Fibroblast of mammary gland (primary cell): ENCODE results near the gene GHDC.
"Not testable (repeated sequence)": the region's sequence is repeated elsewhere in the genome, so short reads cannot be mapped to it uniquely, and the experiment has no call there.

Experiments
- DNase-seq: peaks from one replicate; pipeline ENCODE4 v3.0.0-alpha.2; 2010; ENCODE audit warnings: low read depth
- H3K4me3 ChIP-seq: 2 replicates; pipeline ENCODE4 v1.5.1; 2011; ENCODE audit warnings: low read depth, mild to moderate bottlenecking, low read length, moderate library complexity; ENCODE audit not compliant: control insufficient read depth
- TF ChIP-seq, protein P1 (sequence below): conservative IDR thresholded peaks from 2 replicates; pipeline ENCODE4 v1.5.1; 2011; ENCODE audit warnings: low read depth, low read length, inconsistent platforms; ENCODE audit not compliant: control insufficient read depth, insufficient read depth

Gene GHDC

GRCh38 chr17:42214156-42214555 lies 19.9 kb upstream of the GHDC start:
- DNase-seq: no peak
- TF ChIP-seq, protein P1, sequence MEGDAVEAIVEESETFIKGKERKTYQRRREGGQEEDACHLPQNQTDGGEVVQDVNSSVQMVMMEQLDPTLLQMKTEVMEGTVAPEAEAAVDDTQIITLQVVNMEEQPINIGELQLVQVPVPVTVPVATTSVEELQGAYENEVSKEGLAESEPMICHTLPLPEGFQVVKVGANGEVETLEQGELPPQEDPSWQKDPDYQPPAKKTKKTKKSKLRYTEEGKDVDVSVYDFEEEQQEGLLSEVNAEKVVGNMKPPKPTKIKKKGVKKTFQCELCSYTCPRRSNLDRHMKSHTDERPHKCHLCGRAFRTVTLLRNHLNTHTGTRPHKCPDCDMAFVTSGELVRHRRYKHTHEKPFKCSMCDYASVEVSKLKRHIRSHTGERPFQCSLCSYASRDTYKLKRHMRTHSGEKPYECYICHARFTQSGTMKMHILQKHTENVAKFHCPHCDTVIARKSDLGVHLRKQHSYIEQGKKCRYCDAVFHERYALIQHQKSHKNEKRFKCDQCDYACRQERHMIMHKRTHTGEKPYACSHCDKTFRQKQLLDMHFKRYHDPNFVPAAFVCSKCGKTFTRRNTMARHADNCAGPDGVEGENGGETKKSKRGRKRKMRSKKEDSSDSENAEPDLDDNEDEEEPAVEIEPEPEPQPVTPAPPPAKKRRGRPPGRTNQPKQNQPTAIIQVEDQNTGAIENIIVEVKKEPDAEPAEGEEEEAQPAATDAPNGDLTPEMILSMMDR: no peak

DNA sequence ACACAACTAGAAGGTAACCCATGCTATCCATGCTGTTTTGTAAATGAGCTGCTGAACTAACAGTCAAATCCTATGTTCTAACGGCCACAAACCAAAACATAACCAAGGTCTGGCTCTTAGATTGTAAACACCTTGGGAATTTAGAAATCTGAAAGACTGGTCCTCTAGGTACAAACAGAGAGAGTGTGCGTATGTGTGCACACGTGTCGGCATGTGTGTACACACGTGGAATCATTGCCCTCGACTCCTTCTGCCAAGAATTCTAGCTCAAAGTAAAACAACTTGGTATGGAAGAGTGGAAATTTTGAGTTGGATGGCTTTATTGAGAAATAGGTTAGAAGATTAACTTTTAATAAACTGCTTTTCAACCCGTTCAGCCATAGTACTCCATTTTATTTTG lies 18.1 kb upstream of the GHDC start:
- TF ChIP-seq, protein P1: no peak
- no peak for DNase-seq
- H3K4me3 ChIP-seq: no peak overlapping the region

More at GRCh38 chr17:42214156-42214555, 19.9 kb upstream of the GHDC start:
- H3K4me3 ChIP-seq: no peak overlapping the region

- peak; percentile 64 for DNase-seq
- not testable (repeated sequence) for H3K4me3 ChIP-seq
These were observed 17.6 kb upstream of the GHDC start for GRCh38 chr17:42211921-42212341.

DNA sequence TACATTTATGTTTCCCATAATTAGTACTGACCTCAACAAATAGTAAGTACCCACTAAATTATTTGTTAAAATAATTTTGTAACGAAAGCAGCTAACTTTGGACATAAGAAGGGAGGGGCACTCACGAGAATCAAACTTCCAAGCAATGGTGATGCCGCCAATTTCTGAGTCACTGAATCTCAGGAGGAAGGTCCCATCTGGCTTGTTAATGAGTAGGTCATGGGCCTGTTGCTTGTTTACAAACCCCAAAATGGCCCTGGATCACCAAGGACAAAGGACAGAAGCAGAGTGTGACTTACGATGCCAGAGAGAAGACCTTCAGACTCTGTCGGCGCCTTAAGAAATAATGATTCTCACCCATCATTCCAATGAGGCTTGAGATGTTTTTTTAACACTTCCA lies 15.8 kb upstream of the GHDC start:
- peak; percentile 56 for DNase-seq
- TF ChIP-seq, protein P1: no peak

GRCh38 chr17:42206153-42206612 lies 11.9 kb upstream of the GHDC start:
- not testable (repeated sequence) for DNase-seq, H3K4me3 ChIP-seq

More for the DNA sequence above, 15.8 kb upstream of the GHDC start:
- no peak overlapping the region for H3K4me3 ChIP-seq

DNA sequence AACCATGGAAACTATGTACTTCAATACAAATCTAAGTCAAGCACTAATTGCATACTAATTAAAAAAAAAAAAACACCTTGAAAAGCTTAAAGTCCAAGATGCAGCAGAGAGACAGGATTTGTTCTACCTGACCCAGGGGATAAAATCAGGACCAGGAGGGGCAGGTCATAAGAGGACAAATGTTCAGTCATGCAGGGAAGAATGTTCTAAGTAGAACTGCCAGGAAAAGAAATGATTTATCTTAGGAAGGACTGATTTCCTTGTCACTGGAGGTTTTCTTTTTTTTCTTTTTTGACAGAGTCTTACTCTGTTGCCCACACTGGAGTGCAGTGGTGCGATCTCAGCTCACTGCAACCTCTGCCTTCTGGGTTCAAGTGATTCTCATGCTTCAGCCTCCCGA lies 9.1 kb upstream of the GHDC start:
- no peak for DNase-seq
- TF ChIP-seq, protein P1: no peak
- H3K4me3 ChIP-seq: no peak overlapping the region

DNA sequence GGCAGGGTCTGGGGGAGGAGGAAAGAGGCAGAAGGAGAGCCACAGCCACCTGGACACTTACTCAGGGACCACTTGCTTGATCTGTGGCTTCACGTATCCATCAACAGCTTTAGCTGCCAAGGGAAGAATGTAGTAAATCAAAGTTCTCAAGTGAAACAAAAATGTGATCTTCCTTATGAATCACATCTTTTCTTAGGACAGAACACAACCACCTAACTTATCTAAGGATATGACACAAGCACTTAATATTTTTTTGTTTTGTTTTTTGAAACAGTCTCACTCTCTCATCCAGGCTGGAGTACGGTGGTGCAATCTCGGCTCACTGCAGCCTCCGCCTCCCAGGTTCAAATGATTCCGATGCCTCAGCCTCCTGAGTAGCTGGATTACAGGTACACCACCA lies 8.4 kb upstream of the GHDC start:
- DNase-seq: no peak
- TF ChIP-seq, protein P1: no peak
- H3K4me3 ChIP-seq: no peak overlapping the region

- no peak for DNase-seq
- TF ChIP-seq, protein P1: no peak
- no peak overlapping the region for H3K4me3 ChIP-seq
These were observed 7.9 kb upstream of the GHDC start for GRCh38 chr17:42202159-42202558.
